SK-N-SH (cell line): Measurements from ENCODE around the gene PBX3. TPM values are rescaled to one million over a fixed set of nuclear protein-coding genes. Genes with fewer than 3 reads are reported as not detected.

Experiments used
- CTCF ChIA-PET: fragments of 300-600, 350-600 bp; formaldehyde crosslinking; extraction: SDS; loops from one replicate; lab custom pipeline; 2021; lab: Yijun Ruan, JAX
- POLR2A ChIA-PET: fragments of 350-600 bp; sonication (Branson Sonifier 250); formaldehyde crosslinking; extraction: SDS; loops from one replicate; lab custom pipeline; 2020; ENCODE audit warnings: antibody characterized with exemption, inconsistent platforms; lab: Yijun Ruan, JAX
- DNase-seq: peaks from one replicate; pipeline ENCODE4 v3.0.0; 2012
- H2AFZ ChIP-seq: fragments of 200-600 bp; sonication (generic); 2 replicates; pipeline ENCODE4 v1.8.1; 2016; ENCODE audit warnings: antibody characterized with exemption, mild to moderate bottlenecking, low read depth
- H3F3A ChIP-seq: fragments of 200-600 bp; sonication (generic); replicated peaks from 2 replicates; pipeline ENCODE3; 2016; ENCODE audit warnings: antibody characterized with exemption, mild to moderate bottlenecking; ENCODE audit not compliant: insufficient read depth
- H3K27ac ChIP-seq, 2 experiments: fragments of 200-500 bp in 1 of 2; fragments of 200-600 bp in 1 of 2; sonication (Bioruptor generic) in 1 of 2; sonication (generic), shearing (Covaris generic) in 1 of 2; 2 replicates each; pipeline versions ENCODE4 v1.5.1 to v1.6.1; 2014 to 2016; ENCODE audit warnings: low read depth in 2 of 2, inconsistent platforms in 1 of 2, low read length in 1 of 2, mild to moderate bottlenecking in 1 of 2, mixed read lengths in 1 of 2
- H3K27me3 ChIP-seq: fragments of 200-600 bp; sonication (generic), shearing (Covaris generic); 2 replicates; pipeline ENCODE4 v1.6.1; 2016; ENCODE audit warnings: mixed run types; ENCODE audit not compliant: insufficient read depth
- H3K36me3 ChIP-seq, 2 experiments: fragments of 200-500 bp in 1 of 2; fragments of 200-600 bp in 1 of 2; sonication (Bioruptor generic) in 1 of 2; sonication (generic) in 1 of 2; replicated peaks in 1 of 2; 2 replicates each; pipeline versions ENCODE3 to v1.5.1; 2014 to 2016; ENCODE audit warnings: low read length in 1 of 2, mild to moderate bottlenecking in 1 of 2; ENCODE audit not compliant: insufficient read depth in 2 of 2, control insufficient read depth in 1 of 2
- H3K4me1 ChIP-seq, 2 experiments: fragments of 200-500 bp in 1 of 2; fragments of 200-600 bp in 1 of 2; sonication (Bioruptor generic) in 1 of 2; sonication (generic), shearing (Covaris generic) in 1 of 2; 2 replicates each; pipeline versions ENCODE4 v1.5.1 to v1.6.1; 2014 to 2016; ENCODE audit warnings: low read depth in 1 of 2, low read length in 1 of 2, mixed run types in 1 of 2; ENCODE audit not compliant: insufficient read depth in 2 of 2, control insufficient read depth in 1 of 2
- H3K4me2 ChIP-seq: fragments of 200-600 bp; sonication (generic), shearing (Covaris generic); 2 replicates; pipeline ENCODE4 v1.6.1; 2017; ENCODE audit warnings: mixed run types
- H3K4me3 ChIP-seq, 2 experiments: fragments of 200-500 bp in 1 of 2; fragments of 200-600 bp in 1 of 2; sonication (Bioruptor generic) in 1 of 2; sonication (generic), shearing (Covaris generic) in 1 of 2; 2 replicates each; pipeline versions ENCODE4 v1.5.1 to v1.8.1; 2014 to 2016; ENCODE audit warnings: low read depth in 2 of 2, inconsistent platforms in 1 of 2, low read length in 1 of 2, mild to moderate bottlenecking in 1 of 2, mixed read lengths in 1 of 2, moderate library complexity in 1 of 2
- H3K79me2 ChIP-seq: fragments of 200-600 bp; sonication (generic); 2 replicates; pipeline ENCODE4 v1.8.1; 2017; ENCODE audit warnings: mild to moderate bottlenecking; ENCODE audit not compliant: insufficient read depth
- H3K9ac ChIP-seq: fragments of 200-600 bp; sonication (generic); 2 replicates; pipeline ENCODE4 v1.6.1; 2017; ENCODE audit warnings: mixed run types
- H3K9me2 ChIP-seq: fragments of 200-600 bp; sonication (generic); 2 replicates; pipeline ENCODE4 v1.6.1; 2017; ENCODE audit warnings: mixed run types
- H3K9me3 ChIP-seq: fragments of 200-600 bp; sonication (generic); 2 replicates; pipeline ENCODE4 v1.6.1; 2017; ENCODE audit warnings: mixed run types, mild to moderate bottlenecking, moderate library complexity
- H4K20me1 ChIP-seq: fragments of 200-600 bp; sonication (generic); 2 replicates; pipeline ENCODE4 v1.6.1; 2017; ENCODE audit warnings: mild to moderate bottlenecking, mixed run types; ENCODE audit not compliant: insufficient read depth
- CHD2 ChIP-seq: fragments of 150-350 bp; IDR thresholded peaks from 2 replicates; pipeline ENCODE4 v1.6.1; 2018; ENCODE audit warnings: low read length; ENCODE audit not compliant: partially characterized antibody
- ELF1 ChIP-seq: IDR thresholded peaks from 2 replicates; pipeline ENCODE4 v1.4.0; 2012
- EP300 ChIP-seq, 2 experiments: IDR thresholded peaks; 2 replicates each; pipeline versions ENCODE4 v1.4.0 to v1.6.1; 2012; ENCODE audit warnings: borderline replicate concordance in 1 of 2, low read depth in 1 of 2, low read length in 1 of 2
- FOSL2 ChIP-seq: IDR thresholded peaks from 2 replicates; pipeline ENCODE4 v1.4.0; 2012; ENCODE audit warnings: low read depth, mild to moderate bottlenecking, moderate library complexity, borderline replicate concordance
- GABPA ChIP-seq: IDR thresholded peaks from 2 replicates; pipeline ENCODE4 v1.4.0; 2012; ENCODE audit warnings: low read depth, mild to moderate bottlenecking
- JUND ChIP-seq: IDR thresholded peaks from 2 replicates; pipeline ENCODE4 v1.4.0; 2012
- MAX ChIP-seq: IDR thresholded peaks from 2 replicates; pipeline ENCODE4 v1.4.0; 2012; ENCODE audit warnings: low read depth
- MXI1 ChIP-seq: IDR thresholded peaks from 2 replicates; pipeline ENCODE4 v1.6.1; 2012; ENCODE audit warnings: mild to moderate bottlenecking, low read depth, low read length, improper control_type of control experiment
- RAD21 ChIP-seq: IDR thresholded peaks from 2 replicates; pipeline ENCODE4 v1.6.1; 2012; ENCODE audit warnings: mild to moderate bottlenecking, low read length
- RFX5 ChIP-seq: IDR thresholded peaks from 2 replicates; pipeline ENCODE4 v1.6.1; 2012; ENCODE audit warnings: mild to moderate bottlenecking, improper control_type of control experiment, low read length
- TAF1 ChIP-seq: IDR thresholded peaks from 2 replicates; pipeline ENCODE4 v1.6.1; 2012; ENCODE audit warnings: low read depth, mild to moderate bottlenecking, low read length, moderate library complexity, borderline replicate concordance
- TCF12 ChIP-seq: IDR thresholded peaks from 2 replicates; pipeline ENCODE4 v1.4.0; 2012
- TEAD4 ChIP-seq: IDR thresholded peaks from 2 replicates; pipeline ENCODE4 v1.4.0; 2012; ENCODE audit warnings: mild to moderate bottlenecking, borderline replicate concordance; ENCODE audit not compliant: insufficient read depth
- USF1 ChIP-seq: IDR thresholded peaks from 2 replicates; pipeline ENCODE4 v1.4.0; 2012; ENCODE audit warnings: low read depth, borderline replicate concordance
- YY1 ChIP-seq: IDR thresholded peaks from 2 replicates; pipeline ENCODE4 v1.4.0; 2012; ENCODE audit warnings: low read depth, mild to moderate bottlenecking
- WGBS: methylation state at CpG from one replicate; pipeline ENCODE4 v1.1.6; 2017; ENCODE audit warnings: low lambda C conversion rate; 5-methylcytosine and 5-hydroxymethylcytosine counted together
- polyA plus RNA-seq, 3 experiments: library from polyadenylated mRNA; depleted of rRNA; stranded (reverse); fragments of >200 nt; gene quantifications; 2 replicates each; pipeline ENCODE4 v1.2.3, GENCODE V29; 2012
- TF ChIP-seq, protein P1 (sequence below): IDR thresholded peaks from 2 replicates; pipeline ENCODE4 v1.6.1; 2012; ENCODE audit warnings: mild to moderate bottlenecking, low read depth, low read length, moderate library complexity

The PBX3 gene
- polyA plus RNA-seq, 1 of the 3 experiments (the other 2 are of a cell fraction) = 73.0 TPM

DNA sequence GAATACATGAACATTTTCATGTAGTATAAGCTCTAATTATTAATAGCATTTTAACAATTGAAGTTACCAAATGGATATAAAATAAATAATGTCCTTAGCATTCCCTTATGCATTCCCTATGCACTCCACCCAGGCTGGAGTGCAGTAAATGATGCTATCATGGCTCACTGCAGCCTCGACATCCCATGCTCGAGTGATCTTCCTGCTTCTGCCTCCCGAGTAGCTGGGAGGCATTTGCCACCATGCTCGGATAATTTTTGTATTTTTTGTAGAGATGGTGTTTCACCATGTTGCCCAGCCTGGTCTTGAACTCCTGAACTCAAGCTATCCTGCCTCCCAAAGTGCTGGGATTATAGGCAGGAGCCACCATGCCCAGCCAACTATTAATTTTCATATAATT lies 184.0 kb downstream of the PBX3 start:
- Histone ChIP-seq H4K20me1 (no peaks in the 10 kb centered on the region), H3K4me3 (no peak overlapping the region), H3F3A (peaks cover 39% of the 10 kb centered on the region), H3K79me2 (peaks cover 72% of the 10 kb centered on the region), H3K27me3 (no peaks in the 10 kb centered on the region), H3K4me2 (peak overlapping the region; percentile 36; the same call in 1 of the 2 replicates), H2AFZ (no peak overlapping the region), H3K9ac (peak overlapping the region; percentile 36; the same call in 1 of the 2 replicates), H3K36me3 (peaks cover 42 to 46% of the 10 kb centered on the region in 2 experiments), H3K9me3 (no peaks in the 10 kb centered on the region), H3K4me1 (peaks cover 8 to 23% of the 10 kb centered on the region in 2 experiments), H3K27ac (peak overlapping the region; percentile 48 to 93; a peak in 3 of 4 replicates), H3K9me2 (no peaks in the 10 kb centered on the region)
- WGBS = 85% methylated on average over 4 of the region's 4 CpGs
- CTCF ChIA-PET = interaction anchor here (1.1 to 1.7 kb wide), 2 partner anchors 11 to 16 kb away, joined by 5 to 6 read pairs; no protein-coding TSS in a partner anchor
- TF ChIP-seq, protein P1, sequence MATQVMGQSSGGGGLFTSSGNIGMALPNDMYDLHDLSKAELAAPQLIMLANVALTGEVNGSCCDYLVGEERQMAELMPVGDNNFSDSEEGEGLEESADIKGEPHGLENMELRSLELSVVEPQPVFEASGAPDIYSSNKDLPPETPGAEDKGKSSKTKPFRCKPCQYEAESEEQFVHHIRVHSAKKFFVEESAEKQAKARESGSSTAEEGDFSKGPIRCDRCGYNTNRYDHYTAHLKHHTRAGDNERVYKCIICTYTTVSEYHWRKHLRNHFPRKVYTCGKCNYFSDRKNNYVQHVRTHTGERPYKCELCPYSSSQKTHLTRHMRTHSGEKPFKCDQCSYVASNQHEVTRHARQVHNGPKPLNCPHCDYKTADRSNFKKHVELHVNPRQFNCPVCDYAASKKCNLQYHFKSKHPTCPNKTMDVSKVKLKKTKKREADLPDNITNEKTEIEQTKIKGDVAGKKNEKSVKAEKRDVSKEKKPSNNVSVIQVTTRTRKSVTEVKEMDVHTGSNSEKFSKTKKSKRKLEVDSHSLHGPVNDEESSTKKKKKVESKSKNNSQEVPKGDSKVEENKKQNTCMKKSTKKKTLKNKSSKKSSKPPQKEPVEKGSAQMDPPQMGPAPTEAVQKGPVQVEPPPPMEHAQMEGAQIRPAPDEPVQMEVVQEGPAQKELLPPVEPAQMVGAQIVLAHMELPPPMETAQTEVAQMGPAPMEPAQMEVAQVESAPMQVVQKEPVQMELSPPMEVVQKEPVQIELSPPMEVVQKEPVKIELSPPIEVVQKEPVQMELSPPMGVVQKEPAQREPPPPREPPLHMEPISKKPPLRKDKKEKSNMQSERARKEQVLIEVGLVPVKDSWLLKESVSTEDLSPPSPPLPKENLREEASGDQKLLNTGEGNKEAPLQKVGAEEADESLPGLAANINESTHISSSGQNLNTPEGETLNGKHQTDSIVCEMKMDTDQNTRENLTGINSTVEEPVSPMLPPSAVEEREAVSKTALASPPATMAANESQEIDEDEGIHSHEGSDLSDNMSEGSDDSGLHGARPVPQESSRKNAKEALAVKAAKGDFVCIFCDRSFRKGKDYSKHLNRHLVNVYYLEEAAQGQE = no peak
- no peak for TF ChIP-seq ELF1
- TF ChIP-seq FOSL2 = no peak
- no peak for DNase-seq
- POLR2A ChIA-PET = no interaction called here

GRCh38 chr9:125932012-125932411 lies 184.8 kb downstream of the PBX3 start:
- peak overlapping the region in 1 of 2 experiments; percentile 3; a peak in 2 of 4 replicates for H3K4me3 ChIP-seq
- H3K79me2 ChIP-seq = peaks cover 72% of the 10 kb centered on the region
- no peak for DNase-seq
- WGBS = 7% methylated on average over 5 of the region's 5 CpGs
- no peaks in the 10 kb centered on the region for H4K20me1 ChIP-seq
- H3K4me2 ChIP-seq = peak overlapping the region; percentile 52
- no peaks in the 10 kb centered on the region for H3K9me2 ChIP-seq
- no peak overlapping the region for H2AFZ ChIP-seq
- peaks cover 48 to 51% of the 10 kb centered on the region in 2 experiments for H3K36me3 ChIP-seq
- H3K27ac ChIP-seq = peak overlapping the region; percentile 48 to 93
- H3F3A ChIP-seq = peaks cover 39% of the 10 kb centered on the region
- H3K9ac ChIP-seq = peak overlapping the region; percentile 59; the same call in 1 of the 2 replicates
- no peaks in the 10 kb centered on the region for H3K9me3 ChIP-seq
- peaks cover 8 to 23% of the 10 kb centered on the region in 2 experiments for H3K4me1 ChIP-seq
- ChIA-PET POLR2A (interaction anchor here (0.6 kb wide), 1 partner anchor 18 kb away, joined by 3 read pairs; no protein-coding TSS in a partner anchor), CTCF (interaction anchor here (1.0 to 1.1 kb wide), 2 partner anchors 11 to 524 kb away, joined by 3 to 6 read pairs; no protein-coding TSS in a partner anchor)
- no peaks in the 10 kb centered on the region for H3K27me3 ChIP-seq
- no peak for TF ChIP-seq MXI1
- peak; percentile 81 for TF ChIP-seq TCF12
- TF ChIP-seq ELF1 = no peak
- TF ChIP-seq RFX5 = no peak
- peak in 1 of 2 experiments; percentile 79; a peak in 1 of 4 replicates for TF ChIP-seq EP300 (IDR thresholded peaks at IDR 0.05; ENCODE audit: borderline replicate concordance in 1 of 2, low read depth in 1 of 2, low read length in 1 of 2)
- TF ChIP-seq TEAD4 = 0 out of 2 replicates have a peak, but pooled peaks have one; percentile 37
- TF ChIP-seq GABPA = no peak
- TF ChIP-seq CHD2 = no peak
- TF ChIP-seq RAD21 = no peak
- TF ChIP-seq TAF1 = peak; percentile 50; the same call in 1 of the 2 replicates
- peak; percentile 95 for TF ChIP-seq JUND
- TF ChIP-seq USF1 = no peak
- TF ChIP-seq YY1 = peak; percentile 38; the same call in 1 of the 2 replicates
- TF ChIP-seq, protein P1 = peak; percentile 61; the same call in 1 of the 2 replicates
- TF ChIP-seq MAX = 0 out of 2 replicates have a peak, but pooled peaks have one; percentile 33
